ENCODE results near the gene ARFGEF3.

GRCh38 chr6:138372711-138373463 lies 211.1 kb downstream of the ARFGEF3 start:
- TF ChIP-seq EZH2 (IDR thresholded peaks at IDR 0.05) (no peak), POLR2AphosphoS5 (IDR thresholded peaks at IDR 0.05; ENCODE audit: borderline replicate concordance, low read depth, low read length) (no peak), FOXP2 (optimal IDR thresholded peaks at IDR 0.05; ENCODE audit: control extremely low read depth, extremely low read length, insufficient read depth) (no peak)
